ENCODE results near the gene PDE11A.

Gene PDE11A

DNA sequence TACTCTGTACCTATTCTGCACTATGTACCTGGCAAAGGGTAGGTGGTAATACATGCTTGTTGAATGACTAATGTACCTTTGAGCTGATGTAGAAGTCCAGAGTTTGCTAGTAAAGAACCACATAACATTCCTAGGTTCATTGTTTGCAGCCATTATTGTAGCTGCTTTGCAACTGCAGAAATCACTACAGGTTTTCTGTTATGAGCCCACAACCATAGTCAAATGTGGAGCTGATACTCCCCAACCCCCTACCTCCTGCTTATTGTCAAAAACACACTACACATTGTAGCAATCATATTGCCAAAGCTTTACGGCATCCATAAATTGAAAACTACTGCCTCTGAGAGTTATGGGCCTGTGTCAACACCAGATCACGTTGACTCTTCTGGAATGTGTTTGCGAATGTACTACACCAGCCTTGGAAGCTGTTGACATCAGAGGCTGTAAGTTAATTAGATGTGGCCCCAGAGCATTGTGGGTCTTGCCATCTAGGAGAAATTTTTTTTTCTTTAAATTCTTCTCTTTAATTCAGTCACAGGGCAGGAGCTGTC lies 493.0 kb downstream of the PDE11A start:
- Histone ChIP-seq H3K4me3 (ENCODE audit: low read depth, low read length) (no peak overlapping the region), H3K36me3 (no peaks in the 10 kb centered on the region), H3K27ac (no peak overlapping the region), H3K27me3 (ENCODE audit: insufficient read depth, low read depth, severe bottlenecking) (no peaks in the 10 kb centered on the region), H3K9me3 (ENCODE audit: severe bottlenecking) (peaks cover 4% of the 10 kb centered on the region)
- TF ChIP-seq, protein P1, sequence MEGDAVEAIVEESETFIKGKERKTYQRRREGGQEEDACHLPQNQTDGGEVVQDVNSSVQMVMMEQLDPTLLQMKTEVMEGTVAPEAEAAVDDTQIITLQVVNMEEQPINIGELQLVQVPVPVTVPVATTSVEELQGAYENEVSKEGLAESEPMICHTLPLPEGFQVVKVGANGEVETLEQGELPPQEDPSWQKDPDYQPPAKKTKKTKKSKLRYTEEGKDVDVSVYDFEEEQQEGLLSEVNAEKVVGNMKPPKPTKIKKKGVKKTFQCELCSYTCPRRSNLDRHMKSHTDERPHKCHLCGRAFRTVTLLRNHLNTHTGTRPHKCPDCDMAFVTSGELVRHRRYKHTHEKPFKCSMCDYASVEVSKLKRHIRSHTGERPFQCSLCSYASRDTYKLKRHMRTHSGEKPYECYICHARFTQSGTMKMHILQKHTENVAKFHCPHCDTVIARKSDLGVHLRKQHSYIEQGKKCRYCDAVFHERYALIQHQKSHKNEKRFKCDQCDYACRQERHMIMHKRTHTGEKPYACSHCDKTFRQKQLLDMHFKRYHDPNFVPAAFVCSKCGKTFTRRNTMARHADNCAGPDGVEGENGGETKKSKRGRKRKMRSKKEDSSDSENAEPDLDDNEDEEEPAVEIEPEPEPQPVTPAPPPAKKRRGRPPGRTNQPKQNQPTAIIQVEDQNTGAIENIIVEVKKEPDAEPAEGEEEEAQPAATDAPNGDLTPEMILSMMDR (IDR thresholded peaks at IDR 0.05; ENCODE audit: low read depth, low read length) = no peak
- no peak for DNase-seq

DNA sequence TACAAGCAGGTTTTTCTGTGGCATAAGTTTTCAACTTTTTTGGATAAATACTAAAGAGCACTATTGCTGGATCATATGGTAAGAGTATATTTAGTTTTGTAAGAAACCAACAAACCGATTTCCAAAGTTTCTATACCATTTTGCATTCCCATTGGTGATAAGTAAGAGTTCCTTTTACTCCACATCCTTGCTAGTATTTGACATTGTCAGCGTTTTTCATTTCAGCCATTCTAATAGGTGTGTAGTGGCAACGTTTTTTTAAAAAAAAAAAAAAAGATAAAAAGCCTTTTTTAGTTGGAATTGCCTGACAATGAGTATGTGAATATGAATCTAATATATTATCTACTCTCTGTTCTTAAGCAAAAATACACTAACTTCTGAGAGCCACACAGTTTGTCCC lies 494.1 kb downstream of the PDE11A start:
- TF ChIP-seq, protein P1 (IDR thresholded peaks at IDR 0.05; ENCODE audit: low read depth, low read length) = no peak
- Histone ChIP-seq H3K4me3 (ENCODE audit: low read depth, low read length) (no peak overlapping the region), H3K27me3 (ENCODE audit: insufficient read depth, low read depth, severe bottlenecking) (no peaks in the 10 kb centered on the region), H3K9me3 (ENCODE audit: severe bottlenecking) (peaks cover 4% of the 10 kb centered on the region), H3K27ac (no peak overlapping the region), H3K36me3 (no peaks in the 10 kb centered on the region)
- DNase-seq = no peak

DNA sequence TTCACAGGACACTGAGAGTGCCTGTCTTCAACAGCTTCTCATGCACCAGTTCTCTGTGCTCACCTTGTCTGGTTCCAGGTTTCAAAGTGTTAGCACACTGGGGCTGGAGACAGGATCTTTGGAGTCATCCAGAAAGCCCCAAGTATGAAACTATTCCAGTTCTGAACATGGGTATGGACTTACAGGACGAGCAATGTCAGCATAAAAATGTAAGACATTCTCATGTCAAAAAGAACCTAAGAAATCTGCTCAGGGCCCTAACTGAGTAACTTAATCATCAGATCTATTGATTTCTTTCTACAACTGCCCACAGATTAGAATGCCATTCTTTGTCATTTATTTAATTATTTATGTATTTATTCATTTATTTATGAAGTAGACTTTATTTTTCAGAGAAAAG lies 495.5 kb downstream of the PDE11A start:
- no peaks in the 10 kb centered on the region for H3K36me3 ChIP-seq
- no peak overlapping the region for H3K4me3 ChIP-seq (ENCODE audit: low read depth, low read length)
- TF ChIP-seq, protein P1 (IDR thresholded peaks at IDR 0.05; ENCODE audit: low read depth, low read length) = no peak
- no peaks in the 10 kb centered on the region for H3K27me3 ChIP-seq (ENCODE audit: insufficient read depth, low read depth, severe bottlenecking)
- no peak for DNase-seq
- H3K9me3 ChIP-seq (ENCODE audit: severe bottlenecking) = peaks cover 2% of the 10 kb centered on the region
- H3K27ac ChIP-seq = no peak overlapping the region

DNA sequence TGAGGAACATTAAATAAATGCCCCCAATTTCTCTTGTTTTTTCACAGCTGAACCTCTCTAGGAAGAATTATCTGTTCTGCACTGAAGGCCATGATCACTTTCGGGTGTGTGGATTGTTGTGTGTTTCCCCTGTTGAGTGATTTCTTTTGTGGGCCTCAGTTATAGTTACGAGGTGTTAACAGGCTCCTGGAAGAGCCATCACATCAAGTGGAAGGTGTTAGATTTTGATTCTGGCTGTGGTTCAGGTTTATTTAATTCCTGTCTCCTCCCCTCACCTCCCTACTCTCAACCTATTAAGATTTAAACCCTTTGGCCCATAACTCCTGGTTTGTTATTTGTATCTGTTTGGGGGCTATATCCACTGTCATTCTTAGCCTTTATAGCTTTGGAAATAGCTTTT lies 497.2 kb downstream of the PDE11A start:
- no peak overlapping the region for H3K4me3 ChIP-seq (ENCODE audit: low read depth, low read length)
- no peaks in the 10 kb centered on the region for H3K9me3 ChIP-seq (ENCODE audit: severe bottlenecking)
- no peaks in the 10 kb centered on the region for H3K27me3 ChIP-seq (ENCODE audit: insufficient read depth, low read depth, severe bottlenecking)
- DNase-seq = no peak
- TF ChIP-seq, protein P1 (IDR thresholded peaks at IDR 0.05; ENCODE audit: low read depth, low read length) = no peak
- no peak overlapping the region for H3K27ac ChIP-seq
- no peaks in the 10 kb centered on the region for H3K36me3 ChIP-seq

DNA sequence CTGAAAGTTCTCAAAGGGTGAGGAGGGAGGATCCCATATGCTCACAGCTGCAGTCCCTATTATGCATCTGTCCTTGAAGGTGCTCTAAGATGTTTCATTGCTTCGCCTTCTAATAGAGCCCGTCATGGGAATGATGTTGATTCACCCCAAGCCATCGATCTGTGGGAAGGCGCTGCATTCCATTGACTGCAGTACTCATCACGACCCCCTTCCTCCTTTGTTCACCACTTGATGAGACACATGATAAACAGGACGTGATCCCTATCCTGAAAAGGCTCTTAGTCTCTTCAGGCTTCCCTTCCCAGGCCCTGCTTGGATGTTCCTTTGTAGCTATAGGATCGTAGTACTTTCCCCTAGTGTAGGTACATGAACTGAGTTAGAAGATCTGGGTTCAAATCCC lies 498.2 kb downstream of the PDE11A start:
- Histone ChIP-seq H3K27me3 (ENCODE audit: insufficient read depth, low read depth, severe bottlenecking) (no peaks in the 10 kb centered on the region), H3K36me3 (no peaks in the 10 kb centered on the region), H3K9me3 (ENCODE audit: severe bottlenecking) (no peaks in the 10 kb centered on the region), H3K27ac (no peak overlapping the region), H3K4me3 (ENCODE audit: low read depth, low read length) (no peak overlapping the region)
- TF ChIP-seq, protein P1 (IDR thresholded peaks at IDR 0.05; ENCODE audit: low read depth, low read length) = no peak
- no peak for DNase-seq

All from WERI-Rb-1 (cell line).